ENCODE measurements around the gene PDGFC.

Gene PDGFC

GRCh38 chr4:156829201-156829873, 142.3 kb downstream of the PDGFC start:
- DNase-seq (ENCODE audit: low spot score), result no peak

DNA sequence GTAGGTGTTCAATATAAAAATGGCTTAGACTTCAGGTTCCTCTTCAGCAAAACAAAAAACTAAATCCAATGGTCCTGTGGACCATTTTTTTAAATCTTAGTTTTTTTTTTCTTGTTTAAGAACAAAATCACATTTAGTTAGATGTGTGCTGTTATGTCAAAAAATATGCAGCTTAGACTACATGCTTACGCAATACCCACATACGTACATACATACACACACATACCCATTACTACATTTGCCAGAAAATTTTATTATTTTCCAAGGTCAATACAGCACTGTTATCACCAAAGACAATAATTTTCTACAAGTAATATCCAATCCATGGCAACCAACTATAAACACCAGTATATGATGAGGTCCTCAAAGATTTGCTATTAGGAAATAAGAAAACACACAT, 144.1 kb downstream of the PDGFC start:
- DNase-seq (ENCODE audit: low spot score), result no peak

GRCh38 chr4:156825074-156825473, 146.5 kb downstream of the PDGFC start:
- no peak for DNase-seq (ENCODE audit: low spot score)

DNA sequence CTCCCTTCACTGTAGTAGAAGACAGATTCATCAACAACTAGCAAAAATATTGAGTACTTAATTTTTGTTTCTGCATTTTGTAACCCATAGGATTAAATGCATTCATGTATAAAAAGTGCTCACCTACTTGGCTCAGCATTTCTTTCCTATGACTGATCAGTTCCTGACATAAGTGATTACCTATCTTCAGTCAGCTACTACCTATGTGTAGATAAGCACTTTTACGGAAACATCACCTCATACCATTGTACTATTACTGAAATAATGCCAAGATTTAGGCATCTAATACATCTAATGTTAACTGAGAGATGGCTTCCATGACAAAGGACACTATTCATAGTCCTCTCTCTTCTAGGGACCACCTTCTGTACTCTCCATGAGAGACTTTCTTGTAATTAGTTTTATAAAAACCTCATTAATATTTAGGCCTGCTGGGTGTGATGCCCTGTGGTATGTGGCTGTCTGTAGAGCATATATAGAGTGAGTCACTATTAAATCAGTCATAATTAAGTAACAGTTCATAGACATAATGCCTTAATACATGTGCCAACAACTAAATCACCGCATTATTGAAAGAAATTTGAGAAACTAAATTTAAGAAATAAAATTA, 147.0 kb downstream of the PDGFC start:
- no peak for DNase-seq (ENCODE audit: low spot score)

DNA sequence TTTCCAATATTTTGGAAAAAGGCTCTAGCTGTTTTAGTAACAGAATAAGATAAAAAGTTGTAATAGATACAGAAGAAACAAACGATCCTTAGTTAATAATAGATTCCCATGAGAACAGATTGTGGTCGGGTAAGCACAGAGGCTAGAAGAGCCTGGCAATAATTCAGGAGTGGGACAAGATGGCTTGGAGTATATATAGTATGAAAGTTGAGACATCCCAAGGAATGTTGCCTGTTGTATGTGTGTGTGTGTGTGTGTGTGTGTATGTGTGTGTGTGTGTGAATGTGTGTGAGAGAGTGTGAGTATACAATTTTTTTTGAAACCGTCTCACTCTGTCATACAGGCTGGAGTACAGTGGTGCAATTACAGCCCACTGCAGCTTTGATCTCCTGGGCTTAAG, 150.7 kb downstream of the PDGFC start:
- DNase-seq (ENCODE audit: low spot score), result no peak

DNA sequence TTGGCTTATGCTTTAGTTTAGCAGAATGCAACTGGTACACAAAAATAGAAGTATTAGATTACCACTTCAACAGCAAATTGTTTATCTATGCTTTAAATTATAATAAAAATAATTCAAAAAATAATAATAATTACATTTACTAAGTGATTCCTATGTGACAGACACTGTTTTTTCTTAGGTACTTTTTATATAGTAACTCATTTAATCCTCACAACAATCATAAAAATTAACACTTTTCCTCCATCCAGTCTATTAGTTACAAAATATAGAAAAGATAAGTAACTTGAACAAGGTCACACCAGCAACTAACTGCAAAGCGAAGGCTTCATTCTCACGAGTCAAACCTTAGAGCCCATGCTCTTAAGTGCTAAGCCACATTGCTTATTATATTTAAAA, 155.2 kb downstream of the PDGFC start:
- no peak for DNase-seq (ENCODE audit: low spot score)

- no peak for DNase-seq (ENCODE audit: low spot score)
These were observed 155.8 kb downstream of the PDGFC start for GRCh38 chr4:156815717-156816359.

DNA sequence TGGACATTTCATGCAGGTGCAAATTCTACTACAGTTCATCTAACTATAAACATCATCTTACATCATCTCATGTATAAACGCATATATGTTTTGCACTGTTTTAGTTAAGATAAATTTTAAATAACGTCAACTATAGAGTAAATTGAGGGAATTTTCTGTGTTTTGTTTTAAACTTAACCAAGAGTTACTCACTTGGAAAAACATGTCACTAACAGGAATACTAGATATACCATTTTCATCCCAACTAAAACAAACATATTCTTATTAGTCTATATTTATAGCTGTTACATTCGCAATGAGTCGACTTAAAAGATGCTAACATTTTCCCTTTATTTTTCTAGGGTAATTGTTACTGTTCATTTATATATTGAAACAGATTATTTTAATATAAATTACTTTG, 159.6 kb downstream of the PDGFC start:
- DNase-seq (ENCODE audit: low spot score), result no peak

- no peak for DNase-seq (ENCODE audit: low spot score)
These were observed 160.3 kb downstream of the PDGFC start for GRCh38 chr4:156811286-156811685.

- DNase-seq (ENCODE audit: low spot score), result no peak
These were observed 165.9 kb downstream of the PDGFC start for GRCh38 chr4:156805696-156806095.

GRCh38 chr4:156803056-156803455, 168.5 kb downstream of the PDGFC start:
- no peak for DNase-seq (ENCODE audit: low spot score)

GRCh38 chr4:156800463-156800862, 171.1 kb downstream of the PDGFC start:
- no peak for DNase-seq (ENCODE audit: low spot score)

DNA sequence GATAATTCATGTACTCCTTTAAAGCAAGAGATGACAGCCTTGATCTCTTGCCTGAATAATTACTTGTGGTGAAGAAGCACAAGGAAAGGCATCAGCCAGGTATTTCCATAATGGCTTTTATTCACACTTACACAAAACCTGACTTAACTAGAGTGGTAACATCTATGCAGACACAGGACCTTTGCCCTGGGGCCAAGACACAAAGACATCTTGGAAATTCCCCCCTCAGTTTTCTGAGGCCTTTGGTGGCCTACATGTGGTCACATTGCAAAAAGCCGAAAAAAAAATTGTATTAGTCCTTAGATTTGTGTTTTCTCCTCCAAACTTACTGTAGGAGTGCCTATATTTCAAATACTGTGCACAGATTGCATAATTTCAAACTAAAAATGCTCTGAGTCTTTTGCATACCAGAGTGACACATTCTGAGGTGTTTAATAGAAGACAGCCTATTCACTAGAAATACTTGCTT, 172.4 kb downstream of the PDGFC start:
- DNase-seq (ENCODE audit: low spot score), result no peak

DNA sequence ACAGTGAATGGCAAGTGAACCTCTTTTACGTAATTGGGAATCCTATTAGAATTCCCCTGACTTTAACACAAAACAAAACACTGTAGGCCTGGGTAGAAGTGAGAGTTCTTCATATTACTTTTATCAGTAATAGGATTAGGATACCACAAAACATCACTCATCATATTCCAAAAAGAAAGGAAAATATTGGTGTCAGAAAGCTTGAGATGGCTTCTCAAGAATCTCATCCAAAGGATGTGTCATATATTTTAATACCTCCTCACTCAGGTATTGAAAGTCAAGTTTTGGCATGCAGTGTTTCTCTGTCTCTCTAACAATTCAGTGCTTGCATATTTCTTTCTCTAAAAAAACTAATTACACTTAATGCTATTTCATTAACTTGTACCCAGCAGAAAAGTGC, 173.2 kb downstream of the PDGFC start:
- DNase-seq (ENCODE audit: low spot score), result no peak

DNA sequence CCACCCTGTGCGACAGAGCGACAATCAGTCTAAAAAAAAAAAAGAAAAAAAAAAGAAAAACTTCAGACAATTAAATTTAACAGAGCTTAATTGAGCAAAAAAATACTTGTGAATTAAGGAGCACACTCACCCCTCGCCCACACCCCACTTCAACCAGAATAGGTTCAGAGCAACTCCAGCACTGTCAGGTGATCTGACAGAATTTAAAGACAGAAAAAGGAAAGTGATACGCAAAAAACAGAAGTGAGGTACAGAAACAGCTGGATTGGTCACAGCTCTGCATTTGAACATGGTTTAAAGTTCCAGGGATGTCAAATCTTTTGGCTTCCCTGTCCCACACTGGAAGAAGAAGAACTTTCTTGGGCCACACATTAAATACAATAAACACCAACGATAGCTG, 174.4 kb downstream of the PDGFC start:
- no peak for DNase-seq (ENCODE audit: low spot score)

DNA sequence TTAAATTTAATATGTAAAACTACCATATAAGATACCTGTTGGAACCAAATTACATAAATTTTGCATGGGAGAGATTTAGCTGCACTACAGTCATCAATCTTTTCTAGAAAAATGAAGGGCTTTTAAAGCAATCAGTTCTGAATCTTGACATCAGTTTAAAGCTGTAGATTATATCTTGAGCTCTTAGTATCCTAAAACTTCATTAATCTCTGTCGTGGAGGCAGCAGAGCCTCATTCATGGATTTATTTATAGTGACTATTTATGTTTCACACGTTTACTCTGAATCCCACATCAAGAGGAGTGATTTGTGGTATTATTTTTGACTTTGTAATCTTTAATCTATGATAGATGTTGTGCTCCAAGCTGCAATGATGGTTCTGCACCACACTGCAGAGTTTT, 175.9 kb downstream of the PDGFC start:
- no peak for DNase-seq (ENCODE audit: low spot score)

GRCh38 chr4:156794863-156795262, 176.7 kb downstream of the PDGFC start:
- DNase-seq (ENCODE audit: low spot score), result no peak

GRCh38 chr4:156792462-156793085, 179.0 kb downstream of the PDGFC start:
- no peak for DNase-seq (ENCODE audit: low spot score)

DNA sequence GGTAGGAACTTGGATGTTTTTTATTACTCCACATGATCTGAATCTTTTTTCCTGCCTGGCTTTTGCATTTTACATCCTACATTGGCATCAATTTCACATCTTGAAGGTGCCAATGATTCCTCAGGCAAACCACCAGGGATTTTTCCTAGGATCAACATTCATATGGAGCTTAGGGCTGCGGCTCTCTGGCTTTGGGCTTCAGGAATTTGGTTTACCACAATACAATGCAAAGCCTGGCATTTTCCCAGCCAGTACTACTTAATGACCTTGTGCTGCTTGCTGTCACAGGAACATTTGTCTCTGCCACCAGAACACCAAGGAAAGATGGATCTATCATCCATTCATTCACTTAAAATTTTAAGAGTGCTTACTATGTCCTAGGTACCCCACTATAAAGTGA, 180.7 kb downstream of the PDGFC start:
- no peak for DNase-seq (ENCODE audit: low spot score)

DNA sequence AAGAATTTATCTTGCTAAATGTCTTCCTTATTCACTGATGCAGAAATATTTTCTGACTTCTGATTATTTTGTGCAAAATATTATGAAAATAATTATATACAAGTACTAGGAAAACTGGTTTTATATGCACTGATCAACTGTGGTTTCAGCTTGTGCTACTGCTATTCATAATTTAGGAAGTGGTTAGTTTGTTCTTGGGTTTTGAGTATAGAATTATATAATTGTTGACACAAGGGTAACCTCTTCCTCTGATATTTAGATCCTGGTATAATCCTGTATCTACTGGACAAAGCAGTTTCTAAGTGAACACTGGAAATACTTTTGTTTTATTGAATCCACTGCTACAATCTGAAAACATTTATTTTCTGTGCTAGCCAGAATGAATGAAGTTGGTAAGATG, 182.8 kb downstream of the PDGFC start:
- no peak for DNase-seq (ENCODE audit: low spot score)

- no peak for DNase-seq (ENCODE audit: low spot score)
These were observed 184.9 kb downstream of the PDGFC start for GRCh38 chr4:156786713-156787112.

DNA sequence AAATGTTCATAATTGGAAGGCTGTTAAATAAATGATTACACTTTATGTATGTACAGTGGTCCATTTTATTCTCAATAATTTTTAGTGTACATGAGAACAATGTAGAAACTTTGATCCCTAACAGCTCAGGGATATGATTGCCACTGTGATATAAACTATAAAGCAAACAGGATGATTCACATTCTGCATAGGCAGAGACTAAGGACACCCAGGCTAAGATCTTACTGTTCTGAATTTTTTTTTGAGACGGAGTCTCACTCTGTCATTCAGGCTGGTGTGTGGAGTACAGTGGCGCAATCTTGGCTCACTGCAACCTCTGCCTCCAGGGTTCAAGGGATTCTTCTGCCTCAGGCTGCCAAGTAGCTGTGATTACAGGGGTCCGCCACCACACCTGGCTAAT, 186.6 kb downstream of the PDGFC start:
- no peak for DNase-seq (ENCODE audit: low spot score)

DNA sequence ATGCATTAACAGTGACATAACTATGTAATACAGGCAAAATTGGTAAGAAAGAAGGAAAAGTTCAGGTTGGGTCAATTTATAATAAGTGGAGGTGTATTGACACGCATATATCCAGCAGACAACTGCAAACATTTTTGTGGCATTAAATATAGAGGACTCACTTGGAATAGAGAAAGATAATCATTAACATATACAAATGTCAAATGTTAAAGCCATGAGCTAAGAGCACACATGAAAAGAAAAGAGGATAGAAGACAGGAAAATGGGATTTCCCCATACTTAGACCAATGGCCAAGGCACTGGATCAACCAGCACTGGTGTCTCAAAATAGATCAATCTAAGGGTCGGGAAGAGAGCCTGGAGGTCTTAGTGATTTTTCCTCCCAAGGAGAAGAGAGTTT, 187.6 kb downstream of the PDGFC start:
- no peak for DNase-seq (ENCODE audit: low spot score)

Data from HuH-7.5 (cell line).